GM19240 (cell line): Measurements from ENCODE around the gene CFAP43.

Experiments used
- DNase-seq: peaks from one replicate; pipeline ENCODE4 v3.0.0; 2011; ENCODE audit warnings: low spot score; ENCODE audit not compliant: insufficient read length

The CFAP43 gene

DNA sequence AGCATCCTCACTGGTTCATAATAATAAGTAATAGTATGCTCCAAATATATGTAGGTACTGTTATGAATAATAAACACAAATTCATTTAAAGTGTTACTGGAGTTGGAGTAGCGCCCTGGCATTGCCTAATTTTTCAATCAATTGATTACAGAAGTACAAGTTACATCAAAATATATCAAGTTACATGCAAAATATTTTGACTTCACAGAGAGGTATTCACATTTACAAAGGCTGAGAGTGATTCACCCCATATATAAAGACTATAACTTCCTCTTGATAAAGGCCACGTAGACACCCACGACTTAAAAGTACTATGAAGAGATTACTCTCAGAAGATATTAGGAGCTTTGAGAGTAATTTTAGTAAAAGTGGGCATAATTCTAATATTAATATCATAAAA is 132.9 kb downstream of the CFAP43 start:
- DNase-seq, result no peak

GRCh38 chr10:104098358-104098925 is 133.7 kb downstream of the CFAP43 start:
- DNase-seq, result no peak

DNA sequence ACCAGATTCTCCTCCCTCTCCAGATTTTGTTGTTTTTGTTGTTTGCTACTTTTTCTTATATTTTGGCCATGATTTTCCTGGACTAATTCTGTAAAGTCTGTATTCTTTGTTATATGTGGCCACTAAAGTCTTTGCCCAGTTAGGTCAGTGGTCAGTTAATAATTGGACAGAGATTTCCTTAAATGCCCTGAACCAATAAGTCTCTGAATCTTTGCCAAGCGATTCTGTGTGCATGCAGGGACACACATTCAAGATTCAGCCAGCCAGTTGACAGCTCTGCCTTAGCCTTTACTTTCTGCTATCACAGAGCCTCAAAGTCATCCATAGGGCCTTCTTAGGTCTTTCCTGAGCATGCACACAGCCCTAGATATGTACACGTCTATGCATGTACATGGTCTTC is 135.5 kb downstream of the CFAP43 start:
- no peak for DNase-seq

- DNase-seq, result no peak
Observed at GRCh38 chr10:104092749-104093148, 139.4 kb downstream of the CFAP43 start.

DNA sequence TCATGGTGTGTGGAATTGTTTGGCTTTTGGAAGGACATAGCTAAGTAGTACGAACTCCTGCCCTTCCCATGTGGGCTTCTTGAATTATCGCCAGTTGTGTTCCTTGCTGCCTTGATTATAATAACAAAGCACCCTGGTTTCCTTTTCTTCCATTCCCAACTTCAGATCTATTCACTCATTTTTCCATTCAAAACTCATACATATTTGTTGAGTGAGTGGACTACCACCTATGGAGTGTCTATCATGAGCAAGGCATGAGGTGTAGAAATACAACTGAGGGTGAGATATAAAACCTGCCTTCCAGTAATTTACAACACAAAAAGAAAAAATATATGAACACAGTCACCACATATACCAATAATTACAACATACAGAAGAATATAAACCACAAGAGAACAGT is 141.6 kb downstream of the CFAP43 start:
- DNase-seq, result no peak

DNA sequence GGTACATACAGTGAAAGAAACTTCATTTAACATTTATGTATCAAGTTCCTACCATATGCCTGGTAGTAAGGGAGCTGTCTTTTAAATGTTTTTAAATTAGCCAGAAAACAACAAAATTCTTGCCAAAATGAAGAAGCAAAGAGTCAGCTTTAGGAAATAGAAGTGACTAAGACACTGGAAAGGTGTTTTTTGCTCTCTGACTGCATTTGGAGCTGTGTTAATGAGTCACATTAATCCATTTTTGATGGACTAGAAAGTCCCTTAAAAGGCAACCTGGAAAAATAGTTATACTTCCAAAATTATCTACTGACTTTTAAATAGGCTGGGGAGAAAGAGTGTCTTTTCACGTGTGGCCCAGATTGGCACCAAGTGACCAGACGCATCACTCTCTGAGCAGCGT is 142.5 kb downstream of the CFAP43 start:
- DNase-seq, result no peak

- DNase-seq, result no peak
Observed at GRCh38 chr10:104088239-104088638, 143.9 kb downstream of the CFAP43 start.

- DNase-seq, result no peak
Observed at GRCh38 chr10:104085801-104086400, 146.3 kb downstream of the CFAP43 start, which contains the start of gene COL17A1. Gene COL17A1, minus strand, starts transcription at chr10:104085880. Its CDS starts 5,207 bp downstream, at chr10:104080673.

DNA sequence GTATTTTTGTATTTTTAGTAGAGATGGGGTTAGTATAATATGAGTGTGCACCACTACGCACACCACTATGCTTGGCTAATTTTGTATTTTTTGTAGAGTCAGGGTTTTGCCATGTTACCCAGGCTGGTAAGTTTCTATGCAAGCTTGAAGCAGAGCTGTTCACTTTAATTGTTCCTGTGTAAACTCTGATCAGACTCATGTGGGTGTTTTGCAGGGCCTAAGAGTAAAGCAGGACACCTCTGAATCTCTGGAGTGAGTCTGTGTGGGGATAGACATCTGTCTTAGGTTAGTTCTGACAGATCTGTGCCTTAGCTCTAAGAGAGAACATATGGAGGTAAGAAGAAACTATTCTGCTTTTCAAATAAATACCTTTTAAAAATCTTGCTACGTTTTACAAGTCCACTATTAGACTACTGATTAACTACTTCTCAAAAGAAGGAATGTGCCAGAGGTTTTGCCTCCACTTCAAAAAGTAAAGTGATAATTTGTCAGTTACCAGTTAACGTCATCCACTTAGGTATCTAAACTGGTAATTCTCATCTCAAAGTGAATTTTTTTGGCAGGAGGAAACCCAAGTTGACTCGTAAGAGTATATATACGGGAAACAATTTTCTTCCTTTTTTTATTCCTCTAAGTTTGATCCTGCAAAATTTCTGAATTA is 147.6 kb downstream of the CFAP43 start:
- DNase-seq, result no peak

DNA sequence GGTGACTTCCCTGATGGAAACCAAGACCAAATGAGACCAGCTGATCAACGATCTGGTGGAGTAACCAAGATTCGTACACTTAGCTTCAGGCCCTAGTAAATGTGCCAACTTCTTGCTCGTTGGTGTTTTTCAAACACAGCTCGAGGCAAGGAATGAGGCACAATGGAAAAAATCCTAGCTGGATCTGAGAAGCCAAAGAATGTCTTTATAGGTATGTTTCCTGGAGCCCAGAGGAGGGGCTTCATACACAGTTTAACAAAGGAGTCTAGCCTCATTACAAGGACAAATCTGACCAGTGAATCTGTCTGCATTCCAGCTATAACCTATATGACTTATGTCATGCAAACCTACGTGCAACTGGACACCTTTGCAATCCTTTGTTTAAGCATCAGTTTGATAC is 150.2 kb downstream of the CFAP43 start:
- no peak for DNase-seq

- no peak for DNase-seq
Observed at GRCh38 chr10:104080762-104081161, 151.4 kb downstream of the CFAP43 start.
